Measurements from ENCODE around the gene DNAH7.

DNAH7 gene

DNA sequence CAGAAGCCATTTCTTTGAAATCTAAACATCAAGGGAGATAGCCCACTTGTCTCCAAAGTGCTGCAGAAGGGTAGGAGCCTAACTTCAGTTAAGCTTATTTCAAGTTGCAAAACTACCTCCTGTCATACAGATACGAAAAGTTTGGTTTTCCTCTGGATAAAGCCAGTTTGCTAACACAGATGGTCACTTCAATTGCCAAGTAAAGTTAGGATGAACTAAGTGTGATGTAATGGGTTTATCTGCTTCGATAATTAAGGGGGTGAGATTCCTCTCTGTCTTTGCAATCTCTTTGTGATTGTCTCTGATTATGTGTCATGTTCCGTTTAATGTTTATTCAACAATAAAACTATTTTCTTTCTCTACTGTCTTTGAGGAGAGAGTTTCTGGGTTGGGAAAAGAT is 255.2 kb downstream of the DNAH7 start:
- no peaks in the 10 kb centered on the region for H3K27me3 ChIP-seq (ENCODE audit: control insufficient read depth in 1 of 2, insufficient read depth in 2 of 2, low read length in 2 of 2)
- no peaks in the 10 kb centered on the region for H3K9me3 ChIP-seq (ENCODE audit: control insufficient read depth in 2 of 2, low read length in 2 of 2)
- no peaks in the 10 kb centered on the region for H3K36me3 ChIP-seq (ENCODE audit: control insufficient read depth in 2 of 2, insufficient read depth in 2 of 2, low read length in 2 of 2)
- no peak overlapping the region for H3K9ac ChIP-seq (ENCODE audit: low read length in 2 of 2)
- no peak overlapping the region for H3K27ac ChIP-seq (ENCODE audit: low read length)
- no peaks in the 10 kb centered on the region for H3K4me1 ChIP-seq (ENCODE audit: control insufficient read depth, insufficient read depth, low read length)
- no peak overlapping the region for H3K4me3 ChIP-seq (ENCODE audit: low read length in 2 of 2)

DNA sequence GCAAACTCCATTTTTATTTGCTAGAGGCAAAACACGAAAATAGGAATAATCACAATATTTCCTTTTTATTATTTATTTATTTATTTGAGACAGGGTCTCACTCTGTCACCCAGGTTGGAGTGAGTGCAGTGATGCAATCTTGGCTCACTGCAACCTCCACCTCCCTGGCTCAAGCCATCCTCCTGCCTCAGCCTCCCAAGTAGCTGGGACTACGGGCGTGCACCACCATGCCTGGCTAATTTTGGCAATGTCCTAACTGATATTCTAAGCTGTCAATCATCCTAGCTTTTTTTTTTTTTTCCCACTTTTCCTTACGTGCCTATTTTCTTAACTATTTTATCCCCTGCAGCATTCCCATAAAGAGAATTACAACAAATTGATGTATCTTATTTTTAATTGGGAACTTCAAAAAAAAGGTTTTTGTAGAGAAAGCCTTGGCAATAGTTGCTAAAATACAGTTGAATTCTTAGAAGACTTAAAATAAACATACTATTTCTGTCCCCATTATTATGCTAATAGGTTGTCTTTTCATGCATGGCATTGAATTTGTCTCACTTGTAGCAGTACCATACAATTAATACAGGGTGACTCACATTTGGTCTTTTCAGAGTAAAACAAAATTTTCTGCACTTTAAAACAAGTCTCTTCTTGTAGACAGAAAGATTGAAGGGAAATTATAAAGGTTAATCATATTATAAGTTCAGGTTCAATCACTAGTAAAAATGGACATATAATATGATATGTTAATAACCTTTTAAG is 258.1 kb downstream of the DNAH7 start:
- Histone ChIP-seq H3K9ac (ENCODE audit: low read length in 2 of 2) (no peak overlapping the region), H3K36me3 (ENCODE audit: control insufficient read depth in 2 of 2, insufficient read depth in 2 of 2, low read length in 2 of 2) (no peaks in the 10 kb centered on the region), H3K4me3 (ENCODE audit: low read length in 2 of 2) (no peak overlapping the region), H3K27me3 (ENCODE audit: control insufficient read depth in 1 of 2, insufficient read depth in 2 of 2, low read length in 2 of 2) (no peaks in the 10 kb centered on the region), H3K9me3 (ENCODE audit: control insufficient read depth in 2 of 2, low read length in 2 of 2) (no peaks in the 10 kb centered on the region), H3K27ac (ENCODE audit: low read length) (no peak overlapping the region), H3K4me1 (ENCODE audit: control insufficient read depth, insufficient read depth, low read length) (no peaks in the 10 kb centered on the region)

DNA sequence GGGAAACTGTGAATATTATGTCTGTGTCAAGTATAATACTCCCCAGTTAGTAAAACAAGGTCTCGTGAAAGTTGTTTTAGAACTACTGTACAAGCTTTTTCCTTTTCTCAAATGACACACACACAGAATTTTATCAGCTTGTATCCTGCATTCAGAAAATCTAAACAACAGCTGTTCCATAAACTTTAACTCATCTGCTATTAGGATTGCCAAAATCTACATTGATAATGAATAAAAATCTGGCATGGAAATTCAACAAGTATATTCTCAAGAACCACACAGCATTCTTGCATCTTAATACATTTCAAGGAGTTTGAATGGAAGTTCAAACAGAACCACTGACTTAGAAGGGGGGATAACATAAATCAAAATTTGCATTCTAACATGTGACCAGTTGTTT is 260.4 kb downstream of the DNAH7 start:
- Histone ChIP-seq H3K4me1 (ENCODE audit: control insufficient read depth, insufficient read depth, low read length) (no peaks in the 10 kb centered on the region), H3K27me3 (ENCODE audit: control insufficient read depth in 1 of 2, insufficient read depth in 2 of 2, low read length in 2 of 2) (no peaks in the 10 kb centered on the region), H3K36me3 (ENCODE audit: control insufficient read depth in 2 of 2, insufficient read depth in 2 of 2, low read length in 2 of 2) (no peaks in the 10 kb centered on the region), H3K9ac (ENCODE audit: low read length in 2 of 2) (no peak overlapping the region), H3K27ac (ENCODE audit: low read length) (no peak overlapping the region), H3K9me3 (ENCODE audit: control insufficient read depth in 2 of 2, low read length in 2 of 2) (no peaks in the 10 kb centered on the region), H3K4me3 (ENCODE audit: low read length in 2 of 2) (no peak overlapping the region)

DNA sequence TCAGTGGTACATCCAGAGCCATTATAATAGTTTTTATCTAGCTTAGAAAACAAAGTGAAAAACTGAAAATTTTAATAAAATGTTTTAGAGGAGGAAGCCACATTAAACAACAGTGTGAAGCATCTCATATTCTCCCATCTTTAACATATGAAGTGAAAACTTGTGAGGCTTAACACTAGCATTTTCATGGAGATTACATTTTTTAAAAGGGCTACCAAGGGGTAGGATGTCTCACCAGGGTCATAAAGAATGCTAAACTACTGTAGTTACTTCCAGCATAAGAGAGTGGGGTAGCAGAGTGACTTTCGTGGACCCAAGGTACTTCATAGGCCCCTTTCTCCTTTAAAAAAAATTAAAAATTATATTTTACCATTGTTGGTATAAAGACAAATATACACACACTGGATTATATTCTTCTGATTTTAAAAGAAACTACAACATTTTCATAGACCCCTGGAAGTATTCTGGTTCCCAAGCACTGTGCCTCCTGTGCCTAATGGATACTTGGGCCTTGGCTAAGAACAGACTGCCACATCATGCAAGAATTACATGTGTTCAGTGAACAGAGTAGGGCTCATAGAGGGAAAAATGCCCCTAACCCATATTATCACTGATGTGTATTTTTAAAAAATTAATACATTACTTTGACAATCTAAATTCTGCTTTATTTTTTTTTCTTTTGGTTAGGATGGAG is 263.2 kb downstream of the DNAH7 start:
- H3K27ac ChIP-seq (ENCODE audit: low read length) = no peak overlapping the region
- no peak overlapping the region for H3K4me3 ChIP-seq (ENCODE audit: low read length in 2 of 2)
- no peaks in the 10 kb centered on the region for H3K27me3 ChIP-seq (ENCODE audit: control insufficient read depth in 1 of 2, insufficient read depth in 2 of 2, low read length in 2 of 2)
- no peak overlapping the region for H3K9ac ChIP-seq (ENCODE audit: low read length in 2 of 2)
- H3K9me3 ChIP-seq (ENCODE audit: control insufficient read depth in 2 of 2, low read length in 2 of 2) = no peaks in the 10 kb centered on the region
- no peaks in the 10 kb centered on the region for H3K36me3 ChIP-seq (ENCODE audit: control insufficient read depth in 2 of 2, insufficient read depth in 2 of 2, low read length in 2 of 2)
- no peaks in the 10 kb centered on the region for H3K4me1 ChIP-seq (ENCODE audit: control insufficient read depth, insufficient read depth, low read length)

DNA sequence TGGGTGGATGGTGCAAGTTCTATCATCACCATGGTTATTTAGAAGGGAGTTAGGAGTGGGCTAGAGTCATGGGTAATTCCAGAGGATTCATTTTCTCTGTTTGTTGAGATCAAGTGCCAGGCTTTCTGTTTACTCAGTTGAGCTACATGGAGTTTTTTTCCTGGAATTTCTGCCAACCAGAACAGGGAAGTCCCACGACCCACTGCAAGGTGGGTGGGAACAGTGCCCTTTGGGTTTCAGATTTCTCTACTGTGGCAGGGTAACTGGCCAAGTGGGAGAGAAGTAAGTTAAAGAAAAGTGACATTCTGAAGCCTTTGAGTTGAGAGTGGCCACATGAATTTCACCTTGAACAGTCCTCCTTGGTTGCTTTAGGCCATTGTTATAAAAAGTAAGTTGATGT is 272.8 kb downstream of the DNAH7 start:
- Histone ChIP-seq H3K27ac (ENCODE audit: low read length) (no peak overlapping the region), H3K4me1 (ENCODE audit: control insufficient read depth, insufficient read depth, low read length) (no peaks in the 10 kb centered on the region), H3K9ac (ENCODE audit: low read length in 2 of 2) (no peak overlapping the region), H3K36me3 (ENCODE audit: control insufficient read depth in 2 of 2, insufficient read depth in 2 of 2, low read length in 2 of 2) (no peaks in the 10 kb centered on the region), H3K4me3 (ENCODE audit: low read length in 2 of 2) (no peak overlapping the region), H3K9me3 (ENCODE audit: control insufficient read depth in 2 of 2, low read length in 2 of 2) (no peaks in the 10 kb centered on the region), H3K27me3 (ENCODE audit: control insufficient read depth in 1 of 2, insufficient read depth in 2 of 2, low read length in 2 of 2) (no peaks in the 10 kb centered on the region)

DNA sequence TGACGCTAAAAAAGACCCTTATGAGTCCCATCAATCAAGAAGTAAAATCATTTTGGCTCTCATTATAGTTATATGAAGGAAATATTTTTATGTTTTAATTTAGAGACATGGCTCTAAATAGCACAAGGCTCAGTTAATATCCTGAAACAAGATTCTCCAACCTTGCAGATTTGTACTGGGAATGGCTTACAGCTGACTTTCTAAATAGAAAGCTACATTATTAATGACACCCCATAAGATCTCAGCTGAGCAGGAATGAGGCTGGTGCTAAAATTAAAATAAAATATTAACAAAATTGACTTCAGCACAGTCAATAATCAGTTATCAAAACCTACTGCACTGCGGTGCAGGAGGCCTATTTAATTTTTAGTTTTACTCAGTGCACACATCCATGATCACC is 274.8 kb downstream of the DNAH7 start:
- H3K27me3 ChIP-seq (ENCODE audit: control insufficient read depth in 1 of 2, insufficient read depth in 2 of 2, low read length in 2 of 2) = no peaks in the 10 kb centered on the region
- H3K9ac ChIP-seq (ENCODE audit: low read length in 2 of 2) = no peak overlapping the region
- no peak overlapping the region for H3K27ac ChIP-seq (ENCODE audit: low read length)
- no peaks in the 10 kb centered on the region for H3K36me3 ChIP-seq (ENCODE audit: control insufficient read depth in 2 of 2, insufficient read depth in 2 of 2, low read length in 2 of 2)
- no peaks in the 10 kb centered on the region for H3K4me1 ChIP-seq (ENCODE audit: control insufficient read depth, insufficient read depth, low read length)
- H3K4me3 ChIP-seq (ENCODE audit: low read length in 2 of 2) = no peak overlapping the region
- no peaks in the 10 kb centered on the region for H3K9me3 ChIP-seq (ENCODE audit: control insufficient read depth in 2 of 2, low read length in 2 of 2)

DNA sequence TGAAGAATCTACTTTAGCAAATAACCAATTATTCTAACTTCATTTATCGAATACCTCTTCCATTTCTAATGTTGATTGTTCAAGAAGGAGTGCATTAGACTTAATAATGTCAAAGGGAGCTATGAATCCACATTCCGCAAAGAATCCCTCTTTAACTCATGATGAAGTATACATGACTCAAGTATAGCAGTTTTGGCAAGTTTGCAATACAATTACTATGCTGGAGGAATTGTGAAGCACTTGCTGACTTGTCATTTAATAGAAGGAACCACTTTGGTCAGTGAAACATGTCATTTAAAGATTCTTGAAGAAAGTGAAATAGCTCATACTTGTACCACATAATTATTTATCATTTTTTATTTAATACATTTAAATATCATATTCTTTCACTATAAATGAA is 286.5 kb downstream of the DNAH7 start:
- Histone ChIP-seq H3K9me3 (ENCODE audit: control insufficient read depth in 2 of 2, low read length in 2 of 2) (no peaks in the 10 kb centered on the region), H3K4me3 (ENCODE audit: low read length in 2 of 2) (no peak overlapping the region), H3K27ac (ENCODE audit: low read length) (no peak overlapping the region), H3K27me3 (ENCODE audit: control insufficient read depth in 1 of 2, insufficient read depth in 2 of 2, low read length in 2 of 2) (no peaks in the 10 kb centered on the region), H3K36me3 (ENCODE audit: control insufficient read depth in 2 of 2, insufficient read depth in 2 of 2, low read length in 2 of 2) (no peaks in the 10 kb centered on the region), H3K4me1 (ENCODE audit: control insufficient read depth, insufficient read depth, low read length) (no peaks in the 10 kb centered on the region), H3K9ac (ENCODE audit: low read length in 2 of 2) (no peak overlapping the region)

DNA sequence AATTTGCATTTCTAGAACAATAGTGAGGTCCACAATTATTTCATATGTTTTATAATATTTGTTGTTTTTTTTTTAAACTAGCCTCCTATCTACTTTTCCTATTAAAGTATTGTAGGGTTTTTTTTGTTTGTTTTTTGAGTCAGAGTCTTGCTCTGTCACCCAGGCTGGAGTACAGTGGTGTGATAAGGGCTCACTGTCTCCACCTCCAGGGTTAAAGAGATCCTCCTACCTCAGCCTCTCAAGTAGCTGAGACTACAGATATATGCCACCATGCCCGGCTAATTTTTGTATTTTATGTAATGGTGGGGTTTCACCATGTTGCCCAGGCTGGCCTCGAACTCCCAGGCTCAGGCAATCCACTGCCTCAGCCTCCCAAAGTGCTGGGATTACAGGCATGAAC is 289.1 kb downstream of the DNAH7 start:
- H3K27me3 ChIP-seq (ENCODE audit: control insufficient read depth in 1 of 2, insufficient read depth in 2 of 2, low read length in 2 of 2) = no peaks in the 10 kb centered on the region
- no peak overlapping the region for H3K27ac ChIP-seq (ENCODE audit: low read length)
- H3K4me1 ChIP-seq (ENCODE audit: control insufficient read depth, insufficient read depth, low read length) = no peaks in the 10 kb centered on the region
- H3K4me3 ChIP-seq (ENCODE audit: low read length in 2 of 2) = no peak overlapping the region
- no peaks in the 10 kb centered on the region for H3K9me3 ChIP-seq (ENCODE audit: control insufficient read depth in 2 of 2, low read length in 2 of 2)
- H3K36me3 ChIP-seq (ENCODE audit: control insufficient read depth in 2 of 2, insufficient read depth in 2 of 2, low read length in 2 of 2) = no peaks in the 10 kb centered on the region
- H3K9ac ChIP-seq (ENCODE audit: low read length in 2 of 2) = no peak overlapping the region

DNA sequence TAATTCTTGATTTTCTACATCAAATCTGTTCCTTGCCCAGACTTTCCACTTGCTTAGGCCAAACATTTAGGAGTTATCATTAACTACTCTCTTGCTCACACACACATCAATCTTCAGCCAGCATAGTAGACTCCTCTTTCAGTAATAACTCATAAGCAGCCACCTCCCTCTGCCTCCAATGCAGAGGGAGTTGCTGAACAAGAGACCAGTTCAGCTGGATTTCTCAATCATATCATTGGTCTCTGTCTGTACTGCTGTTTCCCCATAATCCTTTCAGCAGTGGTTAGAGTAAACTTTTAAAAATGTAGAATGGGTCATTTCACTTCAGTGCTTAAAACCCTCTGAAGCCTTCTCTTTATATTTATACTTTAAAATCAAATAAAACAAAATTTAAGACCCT is 298.7 kb downstream of the DNAH7 start:
- no peaks in the 10 kb centered on the region for H3K36me3 ChIP-seq (ENCODE audit: control insufficient read depth in 2 of 2, insufficient read depth in 2 of 2, low read length in 2 of 2)
- no peak overlapping the region for H3K27ac ChIP-seq (ENCODE audit: low read length)
- H3K27me3 ChIP-seq (ENCODE audit: control insufficient read depth in 1 of 2, insufficient read depth in 2 of 2, low read length in 2 of 2) = no peaks in the 10 kb centered on the region
- no peaks in the 10 kb centered on the region for H3K4me1 ChIP-seq (ENCODE audit: control insufficient read depth, insufficient read depth, low read length)
- no peak overlapping the region for H3K9ac ChIP-seq (ENCODE audit: low read length in 2 of 2)
- H3K4me3 ChIP-seq (ENCODE audit: low read length in 2 of 2) = no peak overlapping the region
- no peaks in the 10 kb centered on the region for H3K9me3 ChIP-seq (ENCODE audit: control insufficient read depth in 2 of 2, low read length in 2 of 2)

DNA sequence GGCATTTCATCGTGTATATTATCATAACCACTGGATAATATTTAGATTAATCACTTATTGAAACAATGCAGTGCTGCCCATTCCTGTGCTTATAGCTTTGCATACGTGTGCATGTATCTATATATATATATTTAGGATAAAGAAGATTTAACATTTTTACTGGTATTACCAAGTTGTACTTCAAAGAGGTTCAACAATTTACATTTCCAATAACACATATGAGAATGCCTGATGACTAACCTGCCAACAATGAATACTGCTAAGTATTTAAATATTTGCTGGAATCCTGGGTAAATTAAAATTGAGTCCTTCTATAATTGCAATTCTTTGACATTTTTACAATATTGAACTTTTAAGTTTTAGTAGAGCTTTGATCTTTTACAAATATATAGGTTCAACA is 300.2 kb downstream of the DNAH7 start:
- H3K36me3 ChIP-seq (ENCODE audit: control insufficient read depth in 2 of 2, insufficient read depth in 2 of 2, low read length in 2 of 2) = no peaks in the 10 kb centered on the region
- no peak overlapping the region for H3K27ac ChIP-seq (ENCODE audit: low read length)
- H3K9me3 ChIP-seq (ENCODE audit: control insufficient read depth in 2 of 2, low read length in 2 of 2) = no peaks in the 10 kb centered on the region

DNA sequence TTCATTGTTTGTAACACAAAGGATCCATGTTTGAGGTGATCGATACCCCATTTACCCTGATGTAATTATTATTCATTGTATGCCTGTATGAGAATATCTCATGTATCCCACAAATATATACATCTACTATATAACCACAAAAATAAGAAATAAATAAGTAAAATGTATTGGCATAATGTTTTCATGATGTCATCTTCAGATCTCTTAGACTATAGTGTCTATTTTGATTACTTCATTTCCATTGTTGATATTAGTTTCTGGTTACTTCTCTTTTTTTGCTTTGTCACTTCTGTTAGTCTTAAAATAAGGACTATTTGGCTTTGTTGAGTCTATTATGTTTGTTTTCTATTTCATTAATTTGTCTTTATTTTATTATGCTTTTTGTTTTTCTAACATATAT is 301.9 kb downstream of the DNAH7 start:
- H3K36me3 ChIP-seq (ENCODE audit: control insufficient read depth in 2 of 2, insufficient read depth in 2 of 2, low read length in 2 of 2) = no peaks in the 10 kb centered on the region
- no peak overlapping the region for H3K9ac ChIP-seq (ENCODE audit: low read length in 2 of 2)
- H3K27me3 ChIP-seq (ENCODE audit: control insufficient read depth in 1 of 2, insufficient read depth in 2 of 2, low read length in 2 of 2) = no peaks in the 10 kb centered on the region
- no peaks in the 10 kb centered on the region for H3K4me1 ChIP-seq (ENCODE audit: control insufficient read depth, insufficient read depth, low read length)
- H3K9me3 ChIP-seq (ENCODE audit: control insufficient read depth in 2 of 2, low read length in 2 of 2) = peaks cover 0 to 2% of the 10 kb centered on the region in 2 donors
- no peak overlapping the region for H3K4me3 ChIP-seq (ENCODE audit: low read length in 2 of 2)
- no peak overlapping the region for H3K27ac ChIP-seq (ENCODE audit: low read length)

More for the DNA sequence above, 300.2 kb downstream of the DNAH7 start:
- H3K9ac ChIP-seq (ENCODE audit: low read length in 2 of 2) = no peak overlapping the region
- no peaks in the 10 kb centered on the region for H3K4me1 ChIP-seq (ENCODE audit: control insufficient read depth, insufficient read depth, low read length)
- H3K27me3 ChIP-seq (ENCODE audit: control insufficient read depth in 1 of 2, insufficient read depth in 2 of 2, low read length in 2 of 2) = no peaks in the 10 kb centered on the region
- H3K4me3 ChIP-seq (ENCODE audit: low read length in 2 of 2) = no peak overlapping the region
